HEK293T (cell line): ENCODE results near the gene SGIP1.

Experiments
- CTCF ChIA-PET: fragments of 350-600 bp; formaldehyde crosslinking; extraction: SDS; loops from one replicate; lab custom pipeline; 2021; ENCODE audit warnings: antibody characterized with exemption, inconsistent platforms; lab: Yijun Ruan, JAX
- POLR2A ChIA-PET: fragments of 350-600 bp; formaldehyde crosslinking; extraction: SDS; loops from one replicate; lab custom pipeline; 2020; ENCODE audit warnings: antibody characterized with exemption, inconsistent platforms; lab: Yijun Ruan, JAX
- DNase-seq: peaks from one replicate; pipeline ENCODE4 v3.0.0; 2012; ENCODE audit warnings: mixed read lengths; ENCODE audit errors: extremely low spot score
- ARNT ChIP-seq: fragments of 450-650 bp; IDR thresholded peaks from 2 replicates; pipeline ENCODE4 v1.6.1; 2017; ENCODE audit warnings: mild to moderate bottlenecking
- BHLHE40 ChIP-seq: fragments of 450-650 bp; IDR thresholded peaks from 2 replicates; pipeline ENCODE4 v1.6.1; 2016; ENCODE audit warnings: mild to moderate bottlenecking, moderate library complexity, borderline replicate concordance
- CTBP1 ChIP-seq: fragments of 450-650 bp; IDR thresholded peaks from 2 replicates; pipeline ENCODE4 v1.6.1; 2016; ENCODE audit warnings: borderline replicate concordance
- ELF4 ChIP-seq: fragments of 450-650 bp; IDR thresholded peaks from 2 replicates; pipeline ENCODE4 v1.6.1; 2017; ENCODE audit warnings: antibody characterized with exemption
- FOXA1 ChIP-seq: fragments of 450-650 bp; IDR thresholded peaks from 2 replicates; pipeline ENCODE4 v1.6.1; 2016; ENCODE audit warnings: mild to moderate bottlenecking
- FOXK2 ChIP-seq: fragments of 450-650 bp; IDR thresholded peaks from 2 replicates; pipeline ENCODE4 v1.6.1; 2016; ENCODE audit warnings: mild to moderate bottlenecking
- FOXM1 ChIP-seq: fragments of 450-650 bp; IDR thresholded peaks from 2 replicates; pipeline ENCODE4 v1.6.1; 2017; ENCODE audit warnings: mild to moderate bottlenecking, borderline replicate concordance
- HDGF ChIP-seq: fragments of 450-650 bp; IDR thresholded peaks from 2 replicates; pipeline ENCODE4 v1.6.1; 2017; ENCODE audit warnings: antibody characterized with exemption, borderline replicate concordance
- L3MBTL2 ChIP-seq: fragments of 450-650 bp; conservative IDR thresholded peaks from 2 replicates; pipeline ENCODE4 v1.6.1; 2016; ENCODE audit warnings: mild to moderate bottlenecking
- LEF1 ChIP-seq: fragments of 450-650 bp; IDR thresholded peaks from 2 replicates; pipeline ENCODE4 v1.6.1; 2017; ENCODE audit warnings: mild to moderate bottlenecking, borderline replicate concordance
- NFRKB ChIP-seq: fragments of 450-650 bp; IDR thresholded peaks from 2 replicates; pipeline ENCODE4 v1.6.1; 2016; ENCODE audit warnings: mild to moderate bottlenecking, moderate library complexity
- SP1 ChIP-seq: fragments of 450-650 bp; IDR thresholded peaks from 2 replicates; pipeline ENCODE4 v1.6.1; 2017
- SUZ12 ChIP-seq: fragments of 450-650 bp; IDR thresholded peaks from 2 replicates; pipeline ENCODE4 v1.6.1; 2016; ENCODE audit warnings: mild to moderate bottlenecking
- TARDBP ChIP-seq: fragments of 450-650 bp; IDR thresholded peaks from 2 replicates; pipeline ENCODE4 v1.6.1; 2016
- ZNF384 ChIP-seq: fragments of 450-650 bp; IDR thresholded peaks from 2 replicates; pipeline ENCODE4 v1.6.1; 2016
- TF ChIP-seq, protein P1 (sequence below): fragments of 450-650 bp; IDR thresholded peaks from 2 replicates; pipeline ENCODE4 v1.6.1; 2016

SGIP1 gene

DNA sequence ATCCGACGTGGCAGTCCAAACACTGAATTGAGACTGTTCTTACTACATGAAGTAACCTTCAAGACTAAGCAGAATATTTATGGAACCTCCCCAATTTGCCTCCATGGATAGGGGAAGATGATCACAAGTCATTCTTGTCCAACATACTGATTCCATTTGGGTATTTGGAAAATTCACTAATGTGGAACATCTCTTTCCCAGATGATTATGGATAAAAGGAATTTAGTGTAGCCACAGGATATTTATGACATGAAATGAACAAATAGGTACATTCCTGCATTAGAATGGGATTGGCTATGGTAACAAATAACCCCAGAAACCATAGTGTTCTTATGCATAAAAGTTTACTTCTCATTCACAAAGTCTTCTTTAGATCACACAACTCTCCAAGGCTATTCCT lies 40.2 kb upstream of the SGIP1 start:
- POLR2A ChIA-PET: no interaction called here
- no peak for TF ChIP-seq BHLHE40
- no peak for TF ChIP-seq ELF4
- TF ChIP-seq FOXK2: no peak
- no peak for TF ChIP-seq ZNF384
- no peak for TF ChIP-seq CTBP1
- no peak for TF ChIP-seq TARDBP
- no peak for TF ChIP-seq HDGF
- no peak for TF ChIP-seq L3MBTL2
- TF ChIP-seq, protein P1, sequence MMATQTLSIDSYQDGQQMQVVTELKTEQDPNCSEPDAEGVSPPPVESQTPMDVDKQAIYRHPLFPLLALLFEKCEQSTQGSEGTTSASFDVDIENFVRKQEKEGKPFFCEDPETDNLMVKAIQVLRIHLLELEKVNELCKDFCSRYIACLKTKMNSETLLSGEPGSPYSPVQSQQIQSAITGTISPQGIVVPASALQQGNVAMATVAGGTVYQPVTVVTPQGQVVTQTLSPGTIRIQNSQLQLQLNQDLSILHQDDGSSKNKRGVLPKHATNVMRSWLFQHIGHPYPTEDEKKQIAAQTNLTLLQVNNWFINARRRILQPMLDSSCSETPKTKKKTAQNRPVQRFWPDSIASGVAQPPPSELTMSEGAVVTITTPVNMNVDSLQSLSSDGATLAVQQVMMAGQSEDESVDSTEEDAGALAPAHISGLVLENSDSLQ: no peak
- no peak for TF ChIP-seq SP1
- no peak for TF ChIP-seq FOXA1
- TF ChIP-seq ARNT: no peak
- TF ChIP-seq FOXM1: no peak
- DNase-seq: no peak
- CTCF ChIA-PET: interaction anchor here (0.7 kb wide), 1 partner anchor 10 kb away, joined by 3 read pairs; no protein-coding TSS in a partner anchor

DNA sequence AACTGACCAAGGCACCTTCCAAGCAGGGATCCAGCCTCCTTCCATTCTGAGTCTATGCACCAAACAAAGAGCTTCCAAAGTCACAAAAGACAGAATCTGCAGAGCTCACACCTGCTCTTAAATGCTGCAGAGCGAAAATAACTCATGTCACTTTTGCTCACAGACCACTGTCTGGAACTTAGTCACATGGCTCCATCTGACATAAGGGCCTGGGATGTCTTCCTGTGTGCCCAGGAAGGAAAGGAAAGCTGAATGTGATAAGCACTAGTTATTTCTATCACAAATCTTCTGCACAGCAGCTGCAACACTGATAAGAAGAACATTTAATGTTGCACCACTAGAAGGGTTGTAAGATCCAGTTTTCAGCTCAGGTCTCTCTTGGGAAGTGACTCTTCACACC lies 39.5 kb upstream of the SGIP1 start:
- ChIA-PET POLR2A (no interaction called here), CTCF (interaction anchor here (0.9 kb wide), 1 partner anchor 10 kb away, joined by 3 read pairs; no protein-coding TSS in a partner anchor)
- TF ChIP-seq SUZ12: no peak
- TF ChIP-seq FOXK2: no peak
- TF ChIP-seq BHLHE40: no peak
- TF ChIP-seq L3MBTL2: no peak
- TF ChIP-seq HDGF: no peak
- no peak for TF ChIP-seq LEF1
- TF ChIP-seq NFRKB: no peak
- TF ChIP-seq CTBP1: no peak
- TF ChIP-seq ELF4: no peak
- no peak for TF ChIP-seq TARDBP
- TF ChIP-seq FOXM1: no peak
- no peak for TF ChIP-seq ZNF384
- DNase-seq: no peak

DNA sequence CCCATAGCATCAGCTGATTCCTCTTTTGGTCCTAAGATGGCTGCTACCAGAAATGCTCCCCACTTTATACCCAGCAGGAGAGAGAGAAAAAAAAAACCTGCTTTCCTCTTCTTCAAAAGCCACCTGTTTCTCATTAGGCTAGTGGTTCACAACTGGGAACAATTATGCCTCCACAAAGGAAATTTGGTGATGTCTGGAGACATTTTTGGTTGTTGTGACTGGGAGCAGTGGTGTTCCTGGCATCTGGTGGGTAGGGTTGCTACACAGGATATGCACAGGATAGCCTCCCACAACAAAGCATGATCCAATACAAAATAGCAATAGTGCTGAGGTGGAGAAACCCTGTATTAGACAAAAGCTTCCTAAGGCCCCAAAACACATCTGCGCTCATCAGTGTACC lies 38.5 kb upstream of the SGIP1 start:
- no peak for TF ChIP-seq ZNF384
- no peak for TF ChIP-seq SUZ12
- no peak for TF ChIP-seq FOXM1
- no peak for TF ChIP-seq TARDBP
- TF ChIP-seq L3MBTL2: no peak
- TF ChIP-seq SP1: no peak
- TF ChIP-seq NFRKB: no peak
- TF ChIP-seq CTBP1: no peak
- TF ChIP-seq, protein P1: no peak
- no peak for TF ChIP-seq BHLHE40
- no peak for TF ChIP-seq ARNT
- no peak for TF ChIP-seq FOXK2
- no peak for TF ChIP-seq LEF1
- TF ChIP-seq FOXA1: no peak
- no peak for TF ChIP-seq HDGF
- no peak for TF ChIP-seq ELF4
- DNase-seq: no peak
- ChIA-PET CTCF (interaction anchor here (0.9 kb wide), 1 partner anchor 9 kb away, joined by 3 read pairs; no protein-coding TSS in a partner anchor), POLR2A (no interaction called here)

DNA sequence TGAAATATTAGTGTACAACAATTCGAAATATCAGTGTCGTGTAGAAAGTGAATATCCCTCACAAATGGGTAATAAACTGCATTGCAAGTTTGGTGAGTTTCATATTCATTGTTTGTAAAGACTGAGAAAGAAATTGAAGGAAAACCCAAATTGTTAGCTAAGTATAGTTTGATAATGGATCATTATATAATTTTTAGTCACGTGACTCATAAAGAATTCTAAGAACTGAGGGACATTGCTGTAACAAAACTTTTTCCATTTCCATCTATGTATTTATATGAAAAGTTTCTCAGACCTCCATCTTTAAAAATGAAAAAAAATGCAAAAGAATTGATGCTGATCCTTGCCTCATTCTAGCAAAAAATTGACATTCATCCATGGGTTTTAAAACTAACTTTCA lies 36.0 kb upstream of the SGIP1 start:
- CTCF ChIA-PET: no interaction called here

DNA sequence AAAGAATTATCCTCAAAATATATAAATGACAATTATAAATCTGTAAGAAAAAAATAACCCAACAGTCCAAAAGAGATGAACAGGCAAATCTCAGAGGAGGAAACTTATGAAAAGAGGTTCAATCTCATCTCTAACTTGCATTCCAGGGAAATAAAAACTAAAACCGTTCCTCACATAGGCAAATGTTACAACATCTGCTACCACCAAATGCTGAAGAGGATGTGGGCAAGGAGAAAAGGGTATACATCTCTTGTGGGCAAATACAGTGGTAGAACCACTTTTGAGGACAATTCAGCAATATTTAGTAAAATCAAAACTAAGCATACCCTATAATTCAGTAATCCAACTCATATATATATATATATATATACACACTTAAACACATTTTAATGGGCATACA lies 33.7 kb upstream of the SGIP1 start:
- TF ChIP-seq LEF1 (no peak), FOXA1 (no peak), ZNF384 (no peak), FOXM1 (no peak), FOXK2 (no peak), SUZ12 (no peak), CTBP1 (no peak), NFRKB (no peak), L3MBTL2 (no peak), BHLHE40 (no peak), TARDBP (no peak), ELF4 (no peak), HDGF (no peak), SP1 (no peak)
- TF ChIP-seq, protein P1: no peak
- DNase-seq: no peak
- CTCF ChIA-PET: no interaction called here
- POLR2A ChIA-PET: no interaction called here

More for the DNA sequence above, 36.0 kb upstream of the SGIP1 start:
- no peak for DNase-seq
- TF ChIP-seq, protein P1: no peak
- TF ChIP-seq BHLHE40 (no peak), SP1 (no peak), HDGF (no peak), TARDBP (no peak), LEF1 (no peak), ELF4 (no peak), CTBP1 (no peak), FOXA1 (no peak), FOXM1 (no peak), NFRKB (no peak), L3MBTL2 (no peak), ARNT (no peak), ZNF384 (no peak), SUZ12 (no peak)
- POLR2A ChIA-PET: no interaction called here
